HG02623 (cell line): ENCODE measurements around the gene INO80C.
A peak's percentile ranks its signal among the peaks of the same experiment; 100 is the strongest.
"Not testable (repeated sequence)": the region's sequence is repeated elsewhere in the genome, so short reads cannot be mapped to it uniquely, and the experiment has no call there.

ENCODE experiments used
- ATAC-seq: cut with Tn5 transposase; IDR thresholded peaks from one replicate; pipeline ENCODE4 v1.9.1; 2021; ENCODE audit warnings: moderate library complexity; ENCODE audit not compliant: unreplicated experiment

INO80C gene

DNA sequence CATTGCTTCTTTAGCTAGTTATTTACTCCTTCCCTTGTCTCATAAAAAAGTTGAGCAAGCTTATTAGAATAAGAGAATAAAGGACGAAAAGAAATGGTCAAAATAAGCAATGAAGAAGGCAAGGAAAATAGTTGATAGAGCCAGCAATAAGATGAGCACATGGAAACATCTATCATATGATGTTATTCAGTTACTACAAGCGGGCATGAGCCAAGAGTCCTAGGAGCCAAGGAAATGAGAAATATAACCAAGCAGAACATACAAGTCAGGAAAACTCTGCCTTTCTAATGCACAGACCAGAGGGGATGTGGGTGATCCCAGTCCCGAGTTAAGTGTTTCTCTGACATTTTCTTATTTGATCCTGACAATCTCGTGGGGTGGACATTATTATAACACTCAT is 33.9 kb downstream of the INO80C start:
- no peak for ATAC-seq

DNA sequence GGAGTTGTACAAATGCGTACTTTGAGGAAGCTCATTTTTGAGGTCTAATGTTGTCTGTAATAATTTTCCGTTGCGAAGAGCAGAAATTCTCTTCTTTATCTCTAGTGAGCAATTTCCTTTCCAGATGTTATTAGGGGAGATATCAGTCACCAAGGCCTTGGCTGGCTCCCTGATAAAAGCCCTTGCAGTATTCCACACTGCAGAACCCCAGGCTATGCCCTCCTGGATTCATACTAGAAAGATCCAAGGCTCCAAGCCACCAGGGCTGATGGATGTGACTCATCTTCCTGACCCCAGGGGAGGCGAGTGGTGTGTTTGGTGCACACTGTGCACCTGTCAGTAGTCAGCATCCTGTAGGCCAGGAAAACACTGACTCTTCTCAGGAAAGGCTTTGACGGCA is 34.7 kb downstream of the INO80C start:
- ATAC-seq, result no peak

DNA sequence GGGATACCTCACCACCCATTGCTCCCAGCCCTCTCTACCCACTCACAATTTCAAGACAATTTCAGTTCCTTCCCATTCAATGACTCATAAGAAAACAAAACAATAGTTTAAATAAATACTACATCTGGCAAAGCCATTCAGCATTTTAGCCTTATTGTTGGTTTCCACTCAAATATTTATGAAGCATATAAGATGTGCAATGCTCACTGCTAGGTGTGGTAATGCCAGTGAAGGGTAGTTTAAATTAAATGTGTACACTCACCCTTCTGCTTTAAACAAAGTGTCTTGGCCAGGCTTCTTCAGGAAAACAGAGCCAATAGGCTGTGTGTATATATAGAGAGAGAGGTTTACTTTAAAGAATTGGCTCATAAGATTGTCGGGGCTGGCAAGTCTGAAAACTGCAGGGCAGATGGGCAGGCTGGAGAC is 37.0 kb downstream of the INO80C start:
- ATAC-seq, result peak; percentile 38

DNA sequence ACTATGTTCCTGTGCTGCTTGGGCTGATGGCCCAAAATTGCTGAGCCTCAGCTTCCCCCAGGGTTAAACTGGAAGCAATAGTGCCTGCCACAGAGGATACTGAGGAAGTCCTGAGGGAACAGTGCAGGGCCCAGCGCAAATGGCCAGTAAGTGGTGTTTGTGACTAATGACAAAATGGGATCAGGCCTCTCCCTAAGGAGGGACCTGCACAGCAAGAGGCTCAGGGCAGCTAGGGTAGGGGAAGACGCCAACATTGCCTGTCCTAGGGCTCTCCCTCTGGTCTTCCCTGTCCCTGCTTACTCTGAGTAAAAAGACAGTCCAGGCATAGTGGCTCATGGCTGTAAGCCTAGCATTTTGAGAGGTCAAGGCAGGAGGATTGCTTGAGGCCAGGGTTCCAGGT is 37.8 kb downstream of the INO80C start:
- no peak for ATAC-seq

DNA sequence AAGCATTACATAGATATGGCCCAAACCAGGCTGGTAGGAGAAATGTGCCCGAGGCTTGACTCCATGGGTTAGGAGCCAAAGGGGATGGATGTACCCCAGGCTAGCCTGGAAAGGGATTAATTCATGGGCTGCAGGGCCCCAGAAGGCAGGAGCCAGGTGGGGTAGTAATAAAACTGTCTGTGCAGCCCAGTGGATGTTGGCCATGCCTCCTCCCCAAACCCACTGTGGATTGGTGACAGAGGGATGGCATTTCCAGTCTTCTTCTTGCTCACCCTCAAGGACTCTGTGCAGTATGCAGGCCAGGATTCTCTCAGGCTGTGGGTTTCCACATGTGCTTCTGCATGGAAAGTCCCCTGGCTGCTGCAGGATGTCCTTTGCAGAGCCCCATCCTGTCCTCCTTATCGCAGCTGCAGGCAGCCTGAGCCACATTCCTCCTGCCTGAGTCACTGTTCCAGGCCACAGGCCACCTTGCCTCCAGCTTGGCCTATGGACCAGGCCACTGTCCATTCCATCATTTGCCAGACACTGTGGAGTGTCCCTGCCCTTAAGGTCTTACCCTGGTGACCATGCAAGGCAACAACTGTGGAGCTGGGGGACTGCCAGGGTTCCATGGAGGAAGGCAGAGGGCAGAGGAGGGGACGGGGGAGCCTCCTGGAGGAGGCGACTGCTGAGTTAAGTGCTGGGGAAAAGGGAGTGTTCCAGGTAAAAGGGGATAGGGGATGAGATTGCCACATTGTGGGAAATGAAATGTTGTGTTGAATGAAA is 38.9 kb downstream of the INO80C start:
- peak; percentile 54 for ATAC-seq

DNA sequence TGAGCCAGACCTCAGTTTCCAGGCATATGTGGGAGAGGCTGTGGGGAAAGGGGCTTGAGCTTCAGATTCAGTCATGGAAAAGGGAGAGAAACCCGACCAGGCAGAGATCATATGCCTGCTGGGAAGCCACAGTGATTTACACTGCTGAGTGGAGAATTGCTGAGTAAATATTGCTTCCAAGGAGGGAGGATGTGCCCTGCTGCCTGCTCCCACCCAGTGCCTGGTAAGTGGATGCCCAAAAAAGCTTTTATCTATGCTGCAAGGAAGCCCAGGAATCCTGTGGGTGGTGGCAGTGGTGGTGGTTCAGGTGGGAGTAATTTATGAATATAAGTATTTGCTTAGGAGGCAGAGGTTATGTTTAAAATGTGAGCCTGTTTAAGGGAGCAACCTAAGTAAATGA is 39.5 kb downstream of the INO80C start:
- no peak for ATAC-seq

DNA sequence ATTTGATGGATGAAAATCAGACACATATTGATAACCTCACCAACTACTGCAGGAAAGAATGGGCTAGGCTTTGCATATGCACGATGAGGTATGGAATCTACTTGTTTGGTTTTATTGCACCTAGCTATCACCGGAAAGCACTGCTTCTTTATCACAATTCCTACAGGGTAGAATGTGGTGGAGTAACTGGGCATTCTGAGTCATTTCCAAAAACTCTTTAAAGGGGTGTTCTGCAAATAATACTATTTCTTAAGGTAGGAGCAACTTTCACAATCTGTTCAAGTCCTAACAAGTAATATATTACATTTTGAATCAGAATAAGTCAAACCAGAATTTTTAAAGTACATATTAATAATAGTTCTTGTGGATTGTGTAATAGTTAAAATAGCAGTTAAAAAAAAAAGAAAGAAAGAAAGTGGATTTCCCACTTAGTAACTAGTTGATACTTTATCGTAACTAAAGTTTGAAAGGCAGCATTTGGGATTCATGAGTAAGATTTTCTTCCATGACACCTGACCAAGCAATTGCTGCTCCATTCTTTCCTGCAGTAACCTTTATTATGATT is 40.5 kb downstream of the INO80C start:
- ATAC-seq, result no peak

DNA sequence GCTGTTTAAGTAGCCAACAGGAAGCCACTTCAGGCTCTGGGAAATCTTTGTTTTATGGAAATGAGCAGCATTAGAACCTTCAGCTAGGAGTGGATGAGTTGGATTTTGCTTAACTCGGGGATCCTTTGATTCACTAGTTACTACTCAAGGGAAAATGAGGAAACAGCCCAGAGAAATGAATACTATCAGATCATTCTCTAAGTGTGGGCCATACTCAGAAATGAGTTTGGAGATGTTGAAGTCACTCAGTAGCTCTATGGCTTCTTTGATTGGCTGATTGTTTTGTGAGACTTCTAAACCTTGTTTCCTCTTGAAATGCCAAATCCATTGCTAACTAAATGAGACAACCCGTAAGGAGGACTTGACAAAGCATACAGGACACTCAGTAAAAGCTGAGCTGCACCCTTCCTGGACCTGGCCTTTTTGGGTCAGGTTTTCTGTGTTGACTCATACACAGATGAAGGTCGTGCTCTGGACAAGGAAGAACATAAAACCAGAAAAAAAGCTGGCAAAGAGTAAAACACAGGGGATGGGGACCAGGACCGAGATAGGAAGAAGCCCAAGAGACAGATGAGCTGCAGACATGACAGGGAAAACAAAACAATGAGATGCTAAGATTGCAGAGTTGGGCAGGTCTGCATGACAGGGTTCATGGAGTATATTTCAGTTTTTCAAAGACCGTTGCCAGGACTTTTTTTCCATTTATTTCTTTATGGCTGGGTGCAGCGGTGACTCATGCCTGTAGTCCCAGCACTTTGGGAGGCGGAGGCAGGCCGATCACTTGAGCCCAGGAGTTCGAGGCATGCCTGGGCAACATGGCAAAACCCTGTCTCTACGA is 41.6 kb downstream of the INO80C start:
- no peak for ATAC-seq

DNA sequence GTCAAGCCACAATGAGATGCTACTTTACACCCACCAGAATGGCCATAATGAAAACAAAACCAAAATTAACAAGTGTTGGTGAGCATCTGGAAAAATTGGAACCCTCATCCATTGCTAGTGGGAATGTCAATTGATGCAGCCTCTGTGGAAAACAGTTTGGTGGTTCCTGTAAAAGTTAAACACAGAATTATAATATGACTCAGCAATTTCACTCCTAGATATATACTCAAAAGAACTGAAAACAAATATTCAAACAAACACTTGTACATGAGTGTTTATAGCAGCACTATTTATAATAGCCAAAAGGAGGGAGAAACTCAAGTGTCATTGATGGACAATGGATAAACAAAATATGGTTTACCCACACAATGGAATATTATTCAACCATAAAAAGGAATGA is 43.0 kb downstream of the INO80C start:
- ATAC-seq, result no peak

DNA sequence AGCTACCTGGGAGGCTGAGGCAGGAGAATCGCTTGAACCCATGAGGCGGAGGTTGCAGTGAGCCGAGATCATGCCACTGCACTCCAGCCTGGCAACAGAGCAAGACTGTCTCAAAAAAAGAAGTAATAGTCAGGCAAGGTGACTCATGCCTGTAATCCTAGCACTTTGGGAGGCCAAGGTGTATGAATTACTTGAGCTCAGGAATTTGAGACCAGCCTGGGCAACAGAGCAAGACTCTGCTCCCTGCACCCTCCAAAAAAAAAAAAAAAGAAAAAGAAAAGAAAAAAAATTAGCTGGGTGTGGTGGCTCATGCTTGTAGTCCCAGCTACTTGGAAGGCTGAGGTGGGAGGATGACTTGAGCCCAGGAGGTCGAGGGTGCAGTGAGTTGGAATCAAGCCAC is 44.7 kb downstream of the INO80C start:
- not testable (repeated sequence) for ATAC-seq

DNA sequence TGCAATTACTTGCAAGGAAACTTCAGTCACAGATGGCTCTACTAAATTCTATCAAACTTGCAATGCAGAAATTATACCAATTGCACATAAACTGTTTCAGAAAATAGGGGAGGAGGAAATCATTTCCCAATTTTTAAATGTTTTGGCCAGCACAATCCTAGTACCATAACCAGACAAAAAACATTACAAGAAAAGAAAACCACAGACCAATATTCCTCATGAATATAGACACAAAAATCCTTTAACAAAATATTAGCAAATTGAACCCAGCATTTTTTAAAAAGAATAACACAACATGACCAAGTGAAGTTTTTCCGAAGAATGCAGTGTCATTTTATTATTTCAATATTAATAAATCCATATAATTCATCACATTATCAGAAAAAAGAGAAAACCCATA is 45.8 kb downstream of the INO80C start:
- ATAC-seq, result no peak

DNA sequence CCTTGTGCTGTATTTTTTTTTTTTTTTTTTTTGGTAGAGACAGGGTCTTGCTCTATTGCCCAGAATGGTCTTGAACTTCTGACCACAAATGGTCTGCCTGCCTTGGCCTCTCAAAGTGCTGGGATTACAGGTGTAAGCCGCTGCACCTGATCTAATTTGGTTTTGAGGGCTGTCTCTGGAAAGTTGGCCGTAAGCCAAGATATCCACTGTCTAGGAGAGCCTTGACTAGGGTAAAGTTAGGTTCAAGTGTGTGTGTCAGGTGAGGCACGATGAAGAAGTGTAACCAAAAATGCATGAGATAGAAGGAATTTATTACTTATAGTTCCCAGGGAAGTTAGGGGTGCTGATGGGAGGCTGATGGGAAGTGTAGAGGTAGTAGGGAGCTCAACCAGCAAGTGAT is 46.7 kb downstream of the INO80C start:
- no peak for ATAC-seq

DNA sequence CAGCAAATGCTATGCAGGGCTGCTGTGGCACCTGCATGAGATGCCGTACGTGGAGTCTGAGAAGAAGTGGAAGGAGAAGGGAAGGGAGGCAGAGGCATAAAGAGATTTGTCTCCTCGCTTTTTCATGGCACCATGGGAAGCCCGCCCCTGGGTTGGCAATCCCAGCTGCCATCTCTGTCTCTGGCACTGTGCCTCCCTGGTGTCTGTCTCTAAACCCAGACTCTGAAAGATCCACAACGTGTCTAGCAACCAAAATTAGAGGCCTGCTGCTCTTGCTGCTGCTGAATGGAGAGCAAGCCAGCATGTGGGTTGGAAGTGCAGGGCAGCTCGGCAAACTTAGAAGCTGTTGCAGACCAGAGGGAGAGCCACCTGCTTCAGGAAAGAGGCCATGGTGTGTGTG is 53.1 kb downstream of the INO80C start:
- ATAC-seq, result no peak

DNA sequence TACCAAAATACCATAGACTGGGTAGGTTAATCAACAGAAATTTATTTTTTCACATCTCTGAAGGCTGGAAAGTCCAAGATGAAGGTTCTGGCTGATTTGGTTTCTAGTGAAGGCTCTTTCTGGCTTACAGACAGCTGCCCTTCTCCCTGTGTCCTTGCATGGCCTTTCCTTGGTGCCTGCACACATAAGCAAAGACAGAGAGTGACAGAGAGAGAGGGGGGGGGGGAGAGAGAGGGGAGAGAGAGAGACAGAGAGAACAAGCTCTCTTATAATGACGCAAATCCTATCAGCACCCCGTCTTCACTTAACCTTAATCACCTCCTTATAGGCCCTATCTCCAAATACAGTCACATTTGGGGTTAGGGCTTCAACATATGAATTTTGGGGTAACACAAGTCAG is 53.9 kb downstream of the INO80C start:
- no peak for ATAC-seq

DNA sequence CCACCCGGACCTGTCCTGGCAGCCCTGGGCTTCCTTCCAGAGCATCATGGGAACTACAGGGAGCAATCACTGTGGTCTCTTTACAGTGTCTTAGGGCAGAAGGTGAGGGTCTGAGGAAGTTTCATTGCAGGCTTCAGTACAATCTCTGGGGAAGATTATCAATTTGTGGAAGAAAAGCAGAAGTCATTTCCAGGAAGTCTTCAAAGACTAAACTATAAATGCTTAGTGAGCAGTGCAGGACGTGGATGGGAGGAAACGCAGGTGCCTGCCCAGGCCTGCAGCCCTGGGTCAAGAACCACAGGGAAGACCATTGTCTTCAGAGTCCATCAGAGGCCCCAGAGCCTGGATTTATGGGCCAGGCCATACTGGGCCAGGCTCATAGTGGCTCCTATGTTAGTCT is 54.3 kb downstream of the INO80C start:
- no peak for ATAC-seq

DNA sequence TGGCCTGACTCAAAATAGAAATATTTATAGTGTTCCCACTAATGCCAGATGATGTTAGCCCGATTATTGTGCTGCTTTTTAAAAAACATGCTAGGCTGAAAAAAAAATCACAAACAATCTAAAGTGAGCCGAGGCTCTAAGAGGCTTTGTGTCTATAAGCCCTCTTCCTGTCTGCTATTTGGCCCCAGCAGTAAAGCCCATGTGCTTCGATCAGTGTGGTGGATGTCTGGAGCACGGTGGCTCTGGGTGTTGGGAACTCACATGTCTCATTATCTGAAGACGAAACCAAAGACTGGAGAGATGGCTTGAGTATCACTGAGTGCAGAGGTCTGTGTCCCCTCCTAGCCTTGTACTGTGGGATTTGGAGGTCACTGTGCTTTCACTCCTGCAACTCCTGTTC is 55.1 kb downstream of the INO80C start:
- ATAC-seq, result no peak

DNA sequence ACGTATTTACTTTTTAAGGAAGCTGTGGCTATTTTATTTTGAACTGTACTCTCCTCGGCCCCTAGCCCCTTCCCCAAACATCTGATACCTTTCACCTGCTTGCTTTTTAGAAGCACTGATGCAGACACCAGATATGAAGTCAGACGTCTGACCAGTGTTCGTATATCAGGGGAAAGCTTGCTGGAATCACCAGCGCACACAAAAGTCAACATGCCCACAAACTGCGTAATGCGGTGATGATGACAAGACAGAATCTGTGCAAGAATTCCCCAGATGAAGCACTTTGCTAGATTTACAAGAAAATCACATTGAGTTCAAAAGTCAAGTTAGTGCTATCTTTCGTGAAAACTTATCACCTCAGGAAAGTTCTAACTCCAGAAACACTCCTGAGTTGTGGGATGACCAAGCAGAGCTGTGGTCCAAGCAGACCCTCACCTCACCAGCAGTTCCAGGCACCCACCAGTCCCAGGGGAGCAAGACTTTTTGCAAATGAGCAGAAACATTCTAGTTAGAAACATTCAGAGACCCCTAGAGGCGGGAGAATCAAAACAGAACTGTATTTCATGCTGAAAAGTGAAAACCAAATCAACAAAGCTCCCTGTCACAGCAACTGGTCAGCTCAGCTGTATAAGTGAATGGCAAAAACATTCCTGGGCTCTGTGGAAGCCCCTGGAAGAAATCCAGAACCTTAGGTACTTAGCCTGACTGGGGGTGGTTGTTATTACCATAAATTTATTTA is 55.7 kb downstream of the INO80C start:
- no peak for ATAC-seq

DNA sequence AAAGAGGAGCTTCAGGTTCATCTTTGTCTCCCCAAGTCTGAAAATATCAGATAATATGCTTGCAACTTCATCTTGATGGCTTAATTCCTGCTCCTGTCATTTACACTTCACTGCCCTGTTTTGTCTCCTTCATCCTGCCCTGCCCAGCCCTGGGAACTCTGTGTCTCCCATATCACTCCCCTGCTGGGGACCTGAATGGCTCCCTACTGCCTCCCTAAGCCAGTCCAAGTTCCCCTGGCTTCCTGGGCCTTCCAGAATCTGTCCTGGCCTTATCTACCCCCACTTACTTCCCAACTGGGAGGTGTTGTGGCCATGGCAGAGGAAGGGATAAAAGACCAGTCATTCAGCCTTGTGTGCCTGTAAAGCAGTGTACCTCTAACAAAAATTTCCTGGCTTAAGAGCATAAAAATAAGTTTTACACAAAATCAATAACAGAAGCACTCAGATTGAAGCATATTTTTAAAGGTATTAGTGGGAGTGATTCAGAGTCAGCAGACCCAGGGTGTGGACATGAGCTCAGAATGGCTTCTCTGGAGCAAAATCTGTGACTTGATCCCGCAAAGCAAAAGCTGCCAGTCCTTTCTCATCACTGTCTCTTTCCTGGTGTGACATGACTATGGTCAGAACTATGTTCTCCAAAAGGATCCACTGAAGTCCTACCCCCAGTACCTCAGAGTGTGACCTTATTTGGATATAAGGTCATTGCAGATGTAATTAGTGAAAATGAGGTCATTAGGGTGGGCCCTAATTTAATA is 59.1 kb downstream of the INO80C start:
- ATAC-seq, result no peak

DNA sequence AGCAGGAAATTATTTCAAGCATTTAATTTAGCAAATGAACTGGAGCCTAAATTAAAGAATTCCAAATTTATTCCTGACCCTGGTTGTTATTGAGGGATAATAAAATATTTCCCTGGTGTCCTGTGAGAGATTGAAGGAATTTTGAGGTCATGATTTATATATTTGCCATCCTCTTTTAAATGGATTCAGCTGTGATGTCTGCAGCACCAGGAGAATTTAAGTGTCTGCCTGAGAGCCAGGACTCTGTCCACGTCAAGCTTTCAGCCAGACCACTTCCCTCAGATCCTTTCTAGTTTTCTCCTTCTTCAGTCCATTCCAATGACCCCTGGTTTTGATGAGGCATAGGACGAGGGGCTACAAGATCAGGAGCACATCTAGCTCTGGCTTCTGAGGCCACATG is 59.9 kb downstream of the INO80C start:
- ATAC-seq, result no peak

DNA sequence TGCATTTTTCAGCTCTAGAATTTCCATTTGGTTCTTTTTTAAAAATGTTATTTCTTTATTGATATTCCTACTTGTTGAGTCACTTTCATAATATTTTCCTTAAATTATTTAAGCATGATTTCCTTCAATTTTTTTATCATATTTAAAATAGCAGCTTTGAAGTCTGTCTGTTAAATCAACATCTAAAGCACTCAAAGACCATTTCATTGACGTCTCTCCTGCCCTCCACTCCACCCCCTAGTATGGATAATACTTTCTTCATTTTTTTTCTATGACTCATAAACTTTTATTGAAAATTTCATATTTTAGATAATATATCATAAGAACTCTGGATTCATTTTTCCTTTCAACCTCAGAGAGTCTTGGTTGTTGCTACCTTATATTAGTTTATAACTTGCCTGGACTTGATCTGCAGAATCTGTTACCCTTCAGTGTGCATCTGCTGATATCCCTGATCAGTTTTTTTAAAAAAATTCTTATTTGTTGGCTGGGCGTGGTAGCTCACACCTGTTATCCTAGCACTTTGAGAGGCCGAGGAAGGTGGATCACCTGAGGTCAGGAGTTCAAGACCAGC is 61.6 kb downstream of the INO80C start:
- no peak for ATAC-seq
